MM.1S (cell line): Measurements from ENCODE around the gene TPK1.

ENCODE experiments used
- DNase-seq: peaks from one replicate; pipeline ENCODE4 v3.0.0-alpha.2; 2015
- H2AFZ ChIP-seq: fragments of 300-600 bp; sonication (generic); 2 replicates; pipeline ENCODE4 v1.6.0; 2016; ENCODE audit warnings: antibody characterized with exemption, low read length
- H3F3A ChIP-seq: fragments of 300-600 bp; sonication (generic); 2 replicates; pipeline ENCODE4 v1.6.1; 2016; ENCODE audit warnings: mild to moderate bottlenecking, antibody characterized with exemption, low read length, moderate library complexity, mixed read lengths; ENCODE audit not compliant: insufficient read depth
- H3K27ac ChIP-seq: fragments of 300-600 bp; sonication (generic); 2 replicates; pipeline ENCODE4 v1.5.1; 2016; ENCODE audit warnings: mild to moderate bottlenecking, low read length
- H3K27me3 ChIP-seq: fragments of 300-600 bp; sonication (generic); replicated peaks from 2 replicates; pipeline ENCODE4 v1.6.0; 2016; ENCODE audit warnings: low read length; ENCODE audit not compliant: insufficient read depth
- H3K36me3 ChIP-seq: fragments of 300-600 bp; sonication (generic); replicated peaks from 2 replicates; pipeline ENCODE4 v1.6.1; 2016; ENCODE audit warnings: mild to moderate bottlenecking, low read length, mixed read lengths; ENCODE audit not compliant: insufficient read depth
- H3K4me1 ChIP-seq: fragments of 300-600 bp; sonication (generic); 2 replicates; pipeline ENCODE4 v1.6.1; 2016; ENCODE audit warnings: low read length, mixed read lengths
- H3K4me2 ChIP-seq: fragments of 300-600 bp; sonication (generic); 2 replicates; pipeline ENCODE4 v1.6.0; 2016; ENCODE audit warnings: low read depth, low read length
- H3K4me3 ChIP-seq: fragments of 300-600 bp; sonication (generic); 2 replicates; pipeline ENCODE4 v1.5.1; 2016; ENCODE audit warnings: low read length, mixed read lengths
- H3K79me2 ChIP-seq: fragments of 300-600 bp; sonication (generic); 2 replicates; pipeline ENCODE4 v1.6.1; 2016; ENCODE audit warnings: mixed run types, low read length, mixed read lengths
- H3K9ac ChIP-seq: fragments of 300-600 bp; sonication (generic); 2 replicates; pipeline ENCODE4 v1.6.1; 2016; ENCODE audit warnings: low read length, mixed read lengths
- H3K9me2 ChIP-seq: fragments of 300-600 bp; sonication (generic); replicated peaks from 2 replicates; pipeline ENCODE4 v1.6.1; 2016; ENCODE audit warnings: mild to moderate bottlenecking, low read length, mixed read lengths; ENCODE audit not compliant: insufficient read depth
- H3K9me3 ChIP-seq: fragments of 300-600 bp; sonication (generic); replicated peaks from 2 replicates; pipeline ENCODE4 v1.6.1; 2016; ENCODE audit warnings: mild to moderate bottlenecking, low read length, mixed read lengths; ENCODE audit not compliant: insufficient read depth
- H4K20me1 ChIP-seq: fragments of 300-600 bp; sonication (generic); 2 replicates; pipeline ENCODE4 v1.6.1; 2016; ENCODE audit warnings: mild to moderate bottlenecking, low read length, moderate library complexity, mixed read lengths; ENCODE audit not compliant: insufficient read depth
- CTCF ChIP-seq: fragments of 300-600 bp; sonication (generic); IDR thresholded peaks from 2 replicates; pipeline ENCODE4 v1.5.1; 2016; ENCODE audit warnings: antibody characterized with exemption, low read length, mixed read lengths
- EZH2 ChIP-seq: fragments of 300-600 bp; sonication (generic); optimal IDR thresholded peaks from 2 replicates; pipeline ENCODE3; 2017; ENCODE audit warnings: low read depth, mild to moderate bottlenecking, antibody characterized with exemption, low read length, mixed read lengths
- EZH2phosphoT487 ChIP-seq: fragments of 300-600 bp; sonication (generic); IDR thresholded peaks from 2 replicates; pipeline ENCODE4 v1.6.1; 2018; ENCODE audit warnings: antibody characterized with exemption, low read length

TPK1 gene

DNA sequence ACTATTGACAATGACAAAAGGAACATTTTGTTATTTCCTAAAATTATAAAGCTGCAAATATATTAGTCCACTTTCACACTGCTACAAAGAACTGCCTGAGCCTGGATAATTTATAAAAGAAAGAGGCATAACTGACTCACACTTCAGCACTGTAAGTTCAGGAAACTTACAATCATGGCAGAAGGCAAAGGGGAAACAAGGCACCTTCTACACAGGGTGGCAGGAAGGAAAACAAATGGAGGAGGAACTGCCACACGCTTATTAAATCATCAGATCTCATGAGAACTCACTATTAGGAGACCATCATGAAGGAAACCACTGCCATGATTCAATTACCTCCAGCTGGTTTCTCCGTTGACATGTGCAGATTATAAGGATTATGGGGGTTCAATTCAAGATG, 203.1 kb downstream of the TPK1 start:
- H3K36me3 ChIP-seq: no peaks in the 10 kb centered on the region
- H3K27me3 ChIP-seq: no peaks in the 10 kb centered on the region
- H4K20me1 ChIP-seq: no peaks in the 10 kb centered on the region
- H3K9me3 ChIP-seq: no peaks in the 10 kb centered on the region
- TF ChIP-seq CTCF (no peak), EZH2 (no peak), EZH2phosphoT487 (no peak)
- no peaks in the 10 kb centered on the region for H3K9me2 ChIP-seq
- no peaks in the 10 kb centered on the region for H3K4me1 ChIP-seq
- no peak overlapping the region for H2AFZ ChIP-seq
- no peak overlapping the region for H3K4me3 ChIP-seq
- H3K9ac ChIP-seq: no peak overlapping the region
- DNase-seq: no peak
- no peaks in the 10 kb centered on the region for H3K79me2 ChIP-seq
- no peak overlapping the region for H3K27ac ChIP-seq
- H3K4me2 ChIP-seq: no peak overlapping the region
- no peaks in the 10 kb centered on the region for H3F3A ChIP-seq

DNA sequence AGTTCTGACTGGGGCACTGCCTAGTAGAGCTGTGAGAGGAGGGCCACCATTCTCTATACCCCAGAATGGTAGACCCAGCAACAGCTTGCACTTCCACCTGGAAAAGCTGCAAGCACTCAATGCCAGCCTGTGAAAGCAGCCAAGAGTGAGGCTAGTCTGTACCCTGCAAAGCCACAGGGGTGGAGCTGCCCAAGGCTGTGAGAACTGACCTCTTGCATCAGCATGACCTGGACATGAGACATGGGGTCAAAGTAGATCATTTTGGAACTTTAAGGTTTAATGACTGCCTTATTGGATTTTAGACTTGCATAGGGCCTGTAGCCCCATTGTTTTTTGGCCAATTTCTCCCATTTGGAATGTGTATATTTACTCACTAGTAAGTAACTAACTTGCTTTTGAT, 206.3 kb downstream of the TPK1 start:
- Histone ChIP-seq H3K36me3 (no peaks in the 10 kb centered on the region), H3K4me1 (peaks cover 5% of the 10 kb centered on the region; the same call in 1 of the 2 replicates), H3K79me2 (no peaks in the 10 kb centered on the region), H3K27me3 (no peaks in the 10 kb centered on the region), H3K9ac (no peak overlapping the region), H3K27ac (no peak overlapping the region), H3F3A (no peaks in the 10 kb centered on the region), H3K4me2 (no peak overlapping the region), H3K4me3 (no peak overlapping the region), H3K9me3 (no peaks in the 10 kb centered on the region), H4K20me1 (no peaks in the 10 kb centered on the region), H2AFZ (no peak overlapping the region), H3K9me2 (no peaks in the 10 kb centered on the region)
- DNase-seq: no peak
- no peak for TF ChIP-seq EZH2

- TF ChIP-seq EZH2 (no peak), EZH2phosphoT487 (no peak), CTCF (no peak)
- H3K27ac ChIP-seq: no peak overlapping the region
- DNase-seq: no peak
Observed at GRCh38 chr7:144629011-144629410, 206.8 kb downstream of the TPK1 start.

GRCh38 chr7:144628176-144628575, 207.7 kb downstream of the TPK1 start:
- no peak for TF ChIP-seq CTCF
- TF ChIP-seq EZH2: no peak
- no peak for TF ChIP-seq EZH2phosphoT487
- no peaks in the 10 kb centered on the region for H3F3A ChIP-seq
- H4K20me1 ChIP-seq: no peaks in the 10 kb centered on the region
- peaks cover 5% of the 10 kb centered on the region; the same call in 1 of the 2 replicates for H3K4me1 ChIP-seq
- no peaks in the 10 kb centered on the region for H3K9me2 ChIP-seq
- DNase-seq: no peak
- H3K79me2 ChIP-seq: no peaks in the 10 kb centered on the region
- H3K9me3 ChIP-seq: no peaks in the 10 kb centered on the region
- H3K4me2 ChIP-seq: no peak overlapping the region
- no peaks in the 10 kb centered on the region for H3K27me3 ChIP-seq
- H3K27ac ChIP-seq: no peak overlapping the region
- H3K4me3 ChIP-seq: no peak overlapping the region
- no peaks in the 10 kb centered on the region for H3K36me3 ChIP-seq
- no peak overlapping the region for H3K9ac ChIP-seq
- H2AFZ ChIP-seq: no peak overlapping the region

More at GRCh38 chr7:144629011-144629410, 206.8 kb downstream of the TPK1 start:
- Histone ChIP-seq H3K4me3 (no peak overlapping the region), H2AFZ (no peak overlapping the region), H3K9ac (no peak overlapping the region), H4K20me1 (no peaks in the 10 kb centered on the region), H3K36me3 (no peaks in the 10 kb centered on the region), H3F3A (no peaks in the 10 kb centered on the region), H3K79me2 (no peaks in the 10 kb centered on the region), H3K9me3 (no peaks in the 10 kb centered on the region), H3K4me2 (no peak overlapping the region), H3K27me3 (no peaks in the 10 kb centered on the region), H3K9me2 (no peaks in the 10 kb centered on the region), H3K4me1 (peaks cover 5% of the 10 kb centered on the region; the same call in 1 of the 2 replicates)
